GM19328 (cell line): ENCODE results near the gene TMEM217.
A peak's percentile ranks its signal among the peaks of the same experiment; 100 is the strongest.
"Not testable (repeated sequence)": the region's sequence is repeated elsewhere in the genome, so short reads cannot be mapped to it uniquely, and the experiment has no call there.

ENCODE experiments used
- ATAC-seq: cut with Tn5 transposase; IDR thresholded peaks from one replicate; pipeline ENCODE4 v1.9.1; 2021; ENCODE audit warnings: mild to moderate bottlenecking, moderate library complexity; ENCODE audit not compliant: unreplicated experiment

The TMEM217 gene

GRCh38 chr6:37257634-37258404, at the start of gene TMEM217, which contains the start of gene TBC1D22B:
TSS of gene TMEM217 (minus strand) at chr6:37258144. CDS start at chr6:37219030, 39,114 bp downstream.
TSS of gene TBC1D22B (plus strand) at chr6:37257772. CDS start at chr6:37257918, 146 bp downstream.
- ATAC-seq = peak; percentile 98

DNA sequence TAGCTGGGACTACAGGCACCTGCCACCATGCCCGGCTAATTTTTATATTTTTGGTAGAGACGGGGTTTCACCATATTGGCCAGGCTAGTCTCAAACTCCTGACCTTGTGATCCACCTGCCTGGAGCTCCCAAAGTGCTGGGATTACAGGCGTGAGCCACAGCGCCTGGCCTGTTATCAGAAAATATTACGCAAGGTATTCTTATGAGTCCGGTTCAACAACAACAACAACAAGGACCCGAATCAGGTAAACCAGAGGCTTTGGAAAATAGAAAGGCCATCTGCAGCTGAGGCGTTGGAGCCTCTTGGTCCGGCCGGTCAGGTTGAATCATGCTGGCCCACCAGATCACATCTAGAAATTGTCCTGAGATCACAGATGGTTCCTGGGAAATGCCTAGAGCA, 49.5 kb upstream of the TMEM217 start:
- not testable (repeated sequence) for ATAC-seq

- no peak for ATAC-seq
Measured at GRCh38 chr6:37306624-37307222, 48.8 kb upstream of the TMEM217 start.

DNA sequence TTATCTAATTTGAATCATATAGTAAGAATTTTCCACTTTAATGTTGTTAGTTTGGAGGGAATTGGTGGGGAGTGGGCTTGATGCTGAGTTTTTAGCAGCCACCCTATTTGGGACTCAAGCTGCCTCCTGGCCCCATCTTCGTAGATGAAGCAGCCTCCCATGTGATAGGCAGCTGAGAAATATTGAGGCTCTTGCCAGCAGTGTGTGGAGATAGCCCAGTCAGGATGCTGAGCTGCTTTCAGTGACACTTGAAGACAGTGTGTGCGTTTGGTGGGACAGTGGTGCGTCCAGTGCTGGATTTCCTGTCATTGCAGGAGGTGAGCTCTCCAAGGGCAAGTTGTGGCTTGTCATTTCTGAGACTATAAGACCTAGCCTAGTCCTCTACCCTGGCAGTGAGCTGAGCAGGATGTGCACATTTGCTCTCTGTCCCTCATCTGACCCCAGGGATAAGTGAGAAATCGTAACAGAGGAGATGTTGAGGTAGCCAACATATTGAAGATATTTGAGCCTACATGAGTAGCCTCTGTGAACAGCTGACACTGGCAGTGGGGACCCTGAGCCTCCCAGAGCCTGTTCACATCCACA, 48.0 kb upstream of the TMEM217 start:
- ATAC-seq = no peak

GRCh38 chr6:37304766-37305165, 46.8 kb upstream of the TMEM217 start:
- no peak for ATAC-seq

- ATAC-seq = no peak
Measured at GRCh38 chr6:37303891-37304503, 46.1 kb upstream of the TMEM217 start.

GRCh38 chr6:37303091-37303660, 45.2 kb upstream of the TMEM217 start:
- ATAC-seq = no peak

DNA sequence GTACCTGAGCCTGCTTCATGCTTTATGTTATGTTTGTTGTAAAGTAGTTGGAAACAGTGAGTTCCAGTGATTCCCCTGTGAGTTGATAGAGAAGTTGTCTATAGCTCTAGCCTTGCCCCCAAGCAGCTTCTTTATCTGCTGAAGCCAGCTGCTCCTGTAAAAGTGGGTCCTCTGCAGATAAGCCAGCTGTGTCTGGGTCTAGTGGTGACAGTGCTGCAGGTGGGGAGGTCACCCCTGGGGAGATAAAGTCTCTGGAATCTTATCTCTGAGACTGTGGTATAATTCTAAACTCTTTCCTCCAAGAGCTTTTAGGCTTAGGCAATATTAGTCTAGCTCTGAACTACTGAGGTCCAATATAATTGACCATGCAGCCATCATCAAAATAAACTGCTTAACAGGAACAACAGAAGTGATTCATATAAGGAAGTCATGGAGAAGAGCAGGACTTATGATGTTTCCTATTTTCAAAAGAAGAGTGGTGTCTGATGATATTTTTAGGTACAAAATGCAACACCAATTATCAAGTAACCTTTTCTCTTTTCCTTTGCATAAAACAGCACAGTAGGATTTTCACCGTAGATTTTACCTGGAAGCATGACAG, 44.2 kb upstream of the TMEM217 start:
- no peak for ATAC-seq

- no peak for ATAC-seq
Measured at GRCh38 chr6:37299990-37300389, 42.0 kb upstream of the TMEM217 start.

GRCh38 chr6:37298958-37299357, 41.0 kb upstream of the TMEM217 start:
- ATAC-seq = no peak

GRCh38 chr6:37297637-37298036, 39.7 kb upstream of the TMEM217 start:
- ATAC-seq = not testable (repeated sequence)

DNA sequence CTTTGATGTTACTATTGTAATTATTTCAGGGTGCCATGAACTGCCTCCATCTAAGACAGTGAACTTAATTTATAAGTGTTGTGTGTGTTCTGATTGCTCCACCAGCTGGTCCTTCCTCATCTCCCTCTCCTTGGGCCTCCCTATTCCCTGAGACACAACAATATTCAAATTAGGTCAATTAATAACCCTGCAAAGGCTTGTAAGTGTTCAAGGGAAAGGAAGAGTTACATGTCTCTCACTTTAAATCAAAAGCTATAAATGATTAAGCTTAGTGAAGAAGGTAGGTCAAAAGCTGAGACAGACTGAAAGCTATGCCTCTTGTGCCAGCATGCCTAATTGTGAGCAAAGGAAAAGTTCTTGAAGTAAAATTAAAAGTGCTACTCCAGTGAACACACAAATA, 35.5 kb upstream of the TMEM217 start:
- no peak for ATAC-seq

DNA sequence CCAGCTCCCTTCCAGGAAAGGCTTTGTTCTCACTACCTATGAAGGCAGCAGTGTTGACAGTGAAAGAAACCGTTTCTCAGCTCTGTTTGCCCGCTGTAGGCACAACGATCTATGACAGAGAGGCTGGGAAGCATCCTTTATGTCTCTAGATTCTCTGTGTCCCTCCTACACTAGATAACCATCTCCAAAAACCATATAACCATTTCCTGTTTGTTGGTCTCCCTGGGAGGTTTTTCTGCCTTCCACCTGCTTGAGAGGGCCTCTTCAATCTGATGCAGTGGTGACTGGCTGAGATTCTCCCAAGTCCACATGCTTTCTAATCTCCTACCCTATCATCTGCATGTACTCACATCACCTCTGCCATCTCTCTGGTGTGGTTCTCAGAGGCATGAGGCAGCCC, 32.0 kb upstream of the TMEM217 start:
- ATAC-seq = no peak

DNA sequence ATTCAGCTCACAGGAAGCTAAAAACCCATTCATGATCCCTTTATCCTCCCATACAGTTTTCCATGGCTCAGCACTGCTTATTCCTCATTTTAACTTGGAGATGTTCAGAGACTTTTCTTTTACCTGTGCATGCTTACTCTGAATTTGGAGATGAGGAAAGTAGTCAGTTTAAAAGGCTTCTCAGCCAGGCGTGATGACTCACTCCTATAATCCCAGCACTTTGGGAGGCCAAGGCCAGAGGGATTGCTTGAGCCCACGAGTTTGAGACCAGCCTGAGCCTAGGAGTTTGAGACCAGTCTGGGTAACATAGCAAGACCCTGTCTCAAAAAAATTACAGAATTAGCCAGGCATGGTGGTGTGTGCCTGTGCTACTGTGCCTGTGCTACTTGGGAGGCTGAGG, 30.3 kb upstream of the TMEM217 start:
- ATAC-seq = no peak

DNA sequence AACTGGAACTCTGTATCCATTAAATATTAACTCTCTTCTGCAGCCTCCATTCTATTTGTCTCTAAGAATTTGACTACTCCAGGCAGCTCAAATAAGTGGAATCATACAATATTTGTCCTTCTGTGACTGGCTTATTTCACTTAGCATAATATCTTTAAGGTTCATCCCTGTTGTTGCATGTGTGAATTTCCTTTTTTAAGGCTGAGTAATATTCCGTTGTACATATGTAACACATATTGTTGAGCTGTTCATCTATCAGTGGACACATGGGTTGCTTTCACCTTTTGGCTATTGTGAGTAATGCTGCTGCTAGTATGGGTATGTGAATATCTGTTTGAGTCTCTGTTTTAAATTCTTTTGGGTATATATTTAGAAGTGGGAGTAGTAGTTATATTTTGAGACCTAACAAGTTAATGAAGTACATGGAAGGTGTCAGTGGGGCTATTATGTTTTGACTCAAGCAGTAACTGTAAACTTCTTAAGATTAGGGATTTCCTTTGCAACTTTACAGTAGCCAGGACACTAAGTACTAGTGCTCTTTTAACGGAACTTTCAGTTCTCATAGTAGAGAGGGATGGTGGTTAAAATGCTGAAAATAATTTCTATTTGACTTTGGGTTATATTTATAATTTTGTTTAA, 29.7 kb upstream of the TMEM217 start:
- no peak for ATAC-seq

DNA sequence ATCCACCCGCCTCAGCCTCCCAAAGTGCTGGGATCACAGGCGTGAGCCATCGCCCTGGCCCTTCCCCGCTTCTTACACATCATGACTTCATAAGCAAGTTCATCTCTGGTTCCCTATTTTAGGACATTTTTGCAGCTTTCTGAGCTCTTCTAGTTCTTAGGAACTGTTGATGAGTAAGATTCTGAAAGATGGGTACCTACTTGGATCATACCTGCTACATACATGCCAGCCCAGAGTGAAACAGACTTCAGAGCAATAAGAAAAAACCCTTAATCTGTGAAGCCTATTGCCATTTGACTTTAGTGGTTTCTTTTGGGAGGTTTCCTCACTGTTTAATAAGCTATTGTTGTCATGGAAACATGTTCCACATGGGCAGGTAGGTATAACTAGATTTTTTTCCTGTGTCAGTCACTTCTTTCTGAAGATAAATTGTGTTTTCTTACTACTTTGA, 27.9 kb upstream of the TMEM217 start:
- ATAC-seq = no peak

GRCh38 chr6:37284781-37285180, 26.8 kb upstream of the TMEM217 start:
- ATAC-seq = no peak

DNA sequence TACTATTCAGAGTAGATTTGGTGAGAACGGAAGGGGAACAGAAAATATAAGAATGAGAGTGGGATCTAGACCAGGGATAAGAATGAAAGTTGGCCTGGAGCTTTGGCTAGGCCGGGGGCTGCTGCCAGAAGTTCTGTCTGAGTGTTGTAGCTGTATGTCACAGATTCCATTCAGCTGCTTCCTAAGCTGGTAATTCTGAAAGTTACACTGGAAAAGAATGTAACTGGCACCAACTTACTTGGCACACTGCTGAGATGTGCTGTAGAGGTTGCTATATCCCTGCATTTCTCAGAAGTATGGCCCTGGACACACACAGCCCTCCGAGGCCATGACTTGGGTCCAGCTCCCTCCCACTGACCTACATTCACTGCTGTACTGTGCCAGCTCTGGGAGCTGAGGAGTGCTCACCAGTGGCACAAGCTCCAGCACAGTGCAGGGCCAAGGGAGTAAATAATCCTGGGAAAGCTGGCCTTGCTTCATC, 25.8 kb upstream of the TMEM217 start:
- no peak for ATAC-seq

GRCh38 chr6:37283268-37283667, 25.3 kb upstream of the TMEM217 start:
- no peak for ATAC-seq

GRCh38 chr6:37282371-37282770, 24.4 kb upstream of the TMEM217 start:
- ATAC-seq = no peak
